ENCODE results near the gene CGB5.
"Not testable (repeated sequence)": the region's sequence is repeated elsewhere in the genome, so short reads cannot be mapped to it uniquely, and the experiment has no call there.

The CGB5 gene

GRCh38 chr19:49031642-49032301 is 11.9 kb upstream of the CGB5 start, which contains the start of gene CGB2:
CGB2 (plus strand) TSS chr19:49031890; CDS start chr19:49032096, 206 bp downstream.
- peak; percentile 30; the same call in 1 of the 2 replicates for TF ChIP-seq CTCF (IDR thresholded peaks at IDR 0.05; ENCODE audit: low read depth, low read length)
- DNase-seq; H3K4me3 ChIP-seq (ENCODE audit: low read depth, low read length): not testable (repeated sequence)

GRCh38 chr19:49036815-49037214 is 6.8 kb upstream of the CGB5 start, which contains the start of gene CGB1:
CGB1 (minus strand) TSS chr19:49036895; CDS start chr19:49036711, 184 bp downstream.
- peak; percentile 51 for TF ChIP-seq CTCF (IDR thresholded peaks at IDR 0.05; ENCODE audit: low read depth, low read length)
- not testable (repeated sequence) for H3K27me3 ChIP-seq (ENCODE audit: insufficient read depth, low read depth, severe bottlenecking); H3K36me3 ChIP-seq; H3K27ac ChIP-seq; H3K9me3 ChIP-seq (ENCODE audit: severe bottlenecking); H3K4me3 ChIP-seq (ENCODE audit: low read depth, low read length)
- DNase-seq, result peak; percentile 42

More at GRCh38 chr19:49031642-49032301, 11.9 kb upstream of the CGB5 start, which contains the start of gene CGB2:
- not testable (repeated sequence) for H3K27me3 ChIP-seq (ENCODE audit: insufficient read depth, low read depth, severe bottlenecking); H3K9me3 ChIP-seq (ENCODE audit: severe bottlenecking); H3K36me3 ChIP-seq; H3K27ac ChIP-seq

GRCh38 chr19:49038111-49038510 is 5.5 kb upstream of the CGB5 start:
- not testable (repeated sequence) for H3K27ac ChIP-seq, H3K36me3 ChIP-seq

GRCh38 chr19:49038557-49039276 is 4.9 kb upstream of the CGB5 start:
- H3K9me3 ChIP-seq (ENCODE audit: severe bottlenecking); H3K27me3 ChIP-seq (ENCODE audit: insufficient read depth, low read depth, severe bottlenecking); DNase-seq; H3K27ac ChIP-seq; H3K4me3 ChIP-seq (ENCODE audit: low read depth, low read length); H3K36me3 ChIP-seq: not testable (repeated sequence)

More at GRCh38 chr19:49038111-49038510, 5.5 kb upstream of the CGB5 start:
- not testable (repeated sequence) for H3K27me3 ChIP-seq (ENCODE audit: insufficient read depth, low read depth, severe bottlenecking); H3K9me3 ChIP-seq (ENCODE audit: severe bottlenecking); H3K4me3 ChIP-seq (ENCODE audit: low read depth, low read length); DNase-seq

- H3K27ac ChIP-seq; H3K9me3 ChIP-seq (ENCODE audit: severe bottlenecking); DNase-seq; H3K27me3 ChIP-seq (ENCODE audit: insufficient read depth, low read depth, severe bottlenecking); H3K36me3 ChIP-seq; H3K4me3 ChIP-seq (ENCODE audit: low read depth, low read length): not testable (repeated sequence)
These were observed 3.9 kb upstream of the CGB5 start for GRCh38 chr19:49039736-49040135.

- Histone ChIP-seq H3K27ac (no peak overlapping the region), H3K36me3 (no peaks in the 10 kb centered on the region), H3K9me3 (ENCODE audit: severe bottlenecking) (no peaks in the 10 kb centered on the region), H3K27me3 (ENCODE audit: insufficient read depth, low read depth, severe bottlenecking) (no peaks in the 10 kb centered on the region), H3K4me3 (ENCODE audit: low read depth, low read length) (no peak overlapping the region)
- no peak for DNase-seq
- TF ChIP-seq CTCF (IDR thresholded peaks at IDR 0.05; ENCODE audit: low read depth, low read length), result no peak
These were observed 1.5 kb upstream of the CGB5 start for GRCh38 chr19:49042177-49042576.

GRCh38 chr19:49042666-49043065 is 982 bp upstream of the CGB5 start:
- not testable (repeated sequence) for DNase-seq; H3K9me3 ChIP-seq (ENCODE audit: severe bottlenecking); H3K4me3 ChIP-seq (ENCODE audit: low read depth, low read length); H3K27me3 ChIP-seq (ENCODE audit: insufficient read depth, low read depth, severe bottlenecking); H3K27ac ChIP-seq; H3K36me3 ChIP-seq

GRCh38 chr19:49049011-49049410 is 5.4 kb downstream of the CGB5 start, which contains the start of gene CGB8:
CGB8 (minus strand) TSS chr19:49049111; CDS start chr19:49048739, 372 bp downstream.
- H3K4me3 ChIP-seq (ENCODE audit: low read depth, low read length); DNase-seq; H3K36me3 ChIP-seq; H3K27me3 ChIP-seq (ENCODE audit: insufficient read depth, low read depth, severe bottlenecking); H3K27ac ChIP-seq; H3K9me3 ChIP-seq (ENCODE audit: severe bottlenecking): not testable (repeated sequence)

GRCh38 chr19:49049834-49050233 is 6.2 kb downstream of the CGB5 start:
- not testable (repeated sequence) for H3K9me3 ChIP-seq (ENCODE audit: severe bottlenecking); H3K4me3 ChIP-seq (ENCODE audit: low read depth, low read length); DNase-seq; H3K27me3 ChIP-seq (ENCODE audit: insufficient read depth, low read depth, severe bottlenecking); H3K27ac ChIP-seq; H3K36me3 ChIP-seq

- not testable (repeated sequence) for H3K27ac ChIP-seq, DNase-seq
These were observed 6.9 kb downstream of the CGB5 start for GRCh38 chr19:49050376-49051033.

More at GRCh38 chr19:49050376-49051033, 6.9 kb downstream of the CGB5 start:
- H3K4me3 ChIP-seq (ENCODE audit: low read depth, low read length); H3K9me3 ChIP-seq (ENCODE audit: severe bottlenecking); H3K36me3 ChIP-seq; H3K27me3 ChIP-seq (ENCODE audit: insufficient read depth, low read depth, severe bottlenecking): not testable (repeated sequence)

Measured in WERI-Rb-1 (cell line).